SK-N-SH treated with all-trans-retinoic acid at 6 μM for 48 hours (cell line): ENCODE data around the gene HUS1.
A peak's percentile ranks its signal among the peaks of the same experiment; 100 is the strongest.

Experiments used
- ATAC-seq: fragments of 200-7000 bp; cut with Tn5 transposase; 3 replicates; pipeline ENCODE4 v1.9.1; 2020; ENCODE audit warnings: mild to moderate bottlenecking, moderate library complexity
- ARNTL ChIP-seq: fragments of 450-650 bp; formaldehyde crosslinking; IDR thresholded peaks from 2 replicates; pipeline ENCODE4 v1.5.0; 2020; ENCODE audit warnings: low read depth, mild to moderate bottlenecking, moderate library complexity, borderline replicate concordance
- BACH2 ChIP-seq: fragments of 250-450 bp; sonication (Bioruptor Pico); IDR thresholded peaks from 2 replicates; pipeline ENCODE4 v1.9.0; 2021; ENCODE audit warnings: mild to moderate bottlenecking, borderline replicate concordance
- CREB5 ChIP-seq: fragments of 250-450 bp; sonication (Bioruptor Pico); IDR thresholded peaks from 2 replicates; pipeline ENCODE4 v1.5.1; 2020; ENCODE audit warnings: low read depth, mild to moderate bottlenecking, moderate library complexity
- CSDC2 ChIP-seq: fragments of 250-450 bp; sonication (Bioruptor Pico); IDR thresholded peaks from 2 replicates; pipeline ENCODE4 v1.5.0; 2020; ENCODE audit warnings: mild to moderate bottlenecking, moderate library complexity
- ESRRG ChIP-seq: fragments of 250-450 bp; sonication (Bioruptor Pico); IDR thresholded peaks from 2 replicates; pipeline ENCODE4 v1.6.1; 2021; ENCODE audit warnings: mild to moderate bottlenecking
- GLIS3 ChIP-seq: fragments of 250-450 bp; sonication (Bioruptor Pico); IDR thresholded peaks from 2 replicates; pipeline ENCODE4 v1.5.0; 2020; ENCODE audit warnings: mild to moderate bottlenecking, moderate library complexity
- ISL1 ChIP-seq: fragments of 250-450 bp; sonication (Bioruptor Pico); IDR thresholded peaks from 2 replicates; pipeline ENCODE4 v2.1.2; 2022; ENCODE audit warnings: mild to moderate bottlenecking, moderate library complexity
- OSR1 ChIP-seq: fragments of 250-450 bp; sonication (Bioruptor Pico); IDR thresholded peaks from 2 replicates; pipeline ENCODE4 v1.8.0; 2022; ENCODE audit warnings: moderate library complexity, mild to moderate bottlenecking, inconsistent platforms
- PATZ1 ChIP-seq: fragments of 250-450 bp; sonication (Bioruptor Pico); IDR thresholded peaks from 2 replicates; pipeline ENCODE4 v1.8.0; 2020; ENCODE audit warnings: mild to moderate bottlenecking, moderate library complexity, borderline replicate concordance
- POU6F1 ChIP-seq: fragments of 250-450 bp; sonication (Bioruptor Pico); IDR thresholded peaks from 2 replicates; pipeline ENCODE4 v1.8.0; 2021; ENCODE audit warnings: low read depth, mild to moderate bottlenecking, moderate library complexity, borderline replicate concordance
- PPARA ChIP-seq: fragments of 250-450 bp; sonication (Bioruptor Pico); IDR thresholded peaks from 2 replicates; pipeline ENCODE4 v1.5.0; 2020; ENCODE audit warnings: mild to moderate bottlenecking, borderline replicate concordance
- SNAI2 ChIP-seq: fragments of 250-450 bp; sonication (Bioruptor Pico); IDR thresholded peaks from 2 replicates; pipeline ENCODE4 v1.5.0; 2020; ENCODE audit warnings: mild to moderate bottlenecking, moderate library complexity
- TCF4 ChIP-seq: fragments of 250-450 bp; sonication (Bioruptor Pico); IDR thresholded peaks from 2 replicates; pipeline ENCODE4 v1.8.0; 2021; ENCODE audit warnings: mild to moderate bottlenecking, moderate library complexity, borderline replicate concordance
- TOX ChIP-seq: fragments of 250-450 bp; sonication (Bioruptor Pico); IDR thresholded peaks from 2 replicates; pipeline ENCODE4 v1.8.0; 2021; ENCODE audit warnings: mild to moderate bottlenecking, moderate library complexity, borderline replicate concordance
- TSHZ2 ChIP-seq: fragments of 250-450 bp; sonication (Bioruptor Pico); IDR thresholded peaks from 2 replicates; pipeline ENCODE4 v1.5.0; 2020; ENCODE audit warnings: mild to moderate bottlenecking, moderate library complexity
- ZC3H10 ChIP-seq: fragments of 250-450 bp; sonication (Bioruptor Pico); IDR thresholded peaks from 2 replicates; pipeline ENCODE4 v1.5.1; 2021; ENCODE audit warnings: mild to moderate bottlenecking, moderate library complexity
- ZFP3 ChIP-seq: fragments of 250-450 bp; sonication (Bioruptor Pico); IDR thresholded peaks from 2 replicates; pipeline ENCODE4 v1.5.0; 2020; ENCODE audit warnings: mild to moderate bottlenecking, moderate library complexity
- ZFP30 ChIP-seq: fragments of 450-650 bp; formaldehyde crosslinking; IDR thresholded peaks from 2 replicates; pipeline ENCODE4 v1.5.0; 2022; ENCODE audit warnings: mild to moderate bottlenecking, moderate library complexity
- ZNF70 ChIP-seq: fragments of 450-650 bp; formaldehyde crosslinking; IDR thresholded peaks from 2 replicates; pipeline ENCODE4 v1.5.0; 2020; ENCODE audit warnings: mild to moderate bottlenecking, moderate library complexity
- ZNF8 ChIP-seq: fragments of 450-650 bp; formaldehyde crosslinking; IDR thresholded peaks from 2 replicates; pipeline ENCODE4 v1.5.0; 2020; ENCODE audit warnings: mild to moderate bottlenecking, moderate library complexity

Gene HUS1

GRCh38 chr7:47939425-47940036, 39.9 kb downstream of the HUS1 start:
- no peak for ATAC-seq
- TF ChIP-seq BACH2 (CRISPR knock-in tag) (no peak), POU6F1 (CRISPR knock-in tag) (no peak), OSR1 (CRISPR knock-in tag) (no peak), ZNF70 (CRISPR knock-in tag) (no peak), ESRRG (CRISPR knock-in tag) (no peak)

GRCh38 chr7:47938574-47939165, 40.7 kb downstream of the HUS1 start:
- TF ChIP-seq ARNTL (CRISPR knock-in tag) (no peak), ESRRG (CRISPR knock-in tag) (no peak), ISL1 (CRISPR knock-in tag) (no peak), SNAI2 (CRISPR knock-in tag) (no peak), TOX (CRISPR knock-in tag) (no peak), ZC3H10 (CRISPR knock-in tag) (no peak), ZFP3 (CRISPR knock-in tag) (no peak), ZNF70 (CRISPR knock-in tag) (no peak), OSR1 (CRISPR knock-in tag) (no peak), CSDC2 (no peak), GLIS3 (CRISPR knock-in tag) (no peak), TSHZ2 (CRISPR knock-in tag) (no peak), ZFP30 (CRISPR knock-in tag) (no peak), PATZ1 (no peak), TCF4 (CRISPR knock-in tag) (no peak), POU6F1 (CRISPR knock-in tag) (no peak), CREB5 (CRISPR knock-in tag) (no peak), PPARA (CRISPR knock-in tag) (no peak), ZNF8 (CRISPR knock-in tag) (no peak)
- ATAC-seq = 0 out of 3 replicates have a peak, but pooled peaks have one; percentile 11
